ENCODE measurements around the gene TUBA1C. TPM values are rescaled to one million over a fixed set of nuclear protein-coding genes. Genes with fewer than 3 reads are reported as not detected.

TUBA1C gene
- total RNA-seq, 2 donors from 2014 or later = 277 to 363 TPM

- no peaks in the 10 kb centered on the region for H3K4me1 Mint-ChIP-seq
- H3K4me3 Mint-ChIP-seq = no peak overlapping the region
- no peak overlapping the region for H3K27ac Mint-ChIP-seq
- no peaks in the 10 kb centered on the region for H3K9me3 Mint-ChIP-seq
- no peak for ATAC-seq (replicated peaks)
- no peaks in the 10 kb centered on the region for H3K36me3 Mint-ChIP-seq (ENCODE audit: low read depth)
- peaks cover 28% of the 10 kb centered on the region for H3K27me3 Mint-ChIP-seq
Observed at GRCh38 chr12:49287876-49288275, 23.0 kb downstream of the TUBA1C start.

GRCh38 chr12:49288412-49288853 lies 23.6 kb downstream of the TUBA1C start:
- H3K9me3 Mint-ChIP-seq = no peaks in the 10 kb centered on the region

GRCh38 chr12:49288922-49289555 lies 24.2 kb downstream of the TUBA1C start:
- Mint-ChIP-seq H3K36me3 (ENCODE audit: low read depth) (no peaks in the 10 kb centered on the region), H3K9me3 (no peaks in the 10 kb centered on the region), H3K4me3 (no peak overlapping the region), H3K27me3 (peaks cover 28% of the 10 kb centered on the region), H3K4me1 (no peaks in the 10 kb centered on the region), H3K27ac (no peak overlapping the region)
- ATAC-seq (replicated peaks) = no peak

More at GRCh38 chr12:49288412-49288853, 23.6 kb downstream of the TUBA1C start:
- Mint-ChIP-seq H3K27ac (no peak overlapping the region), H3K4me3 (no peak overlapping the region), H3K4me1 (no peaks in the 10 kb centered on the region), H3K36me3 (ENCODE audit: low read depth) (no peaks in the 10 kb centered on the region), H3K27me3 (peaks cover 28% of the 10 kb centered on the region)
- ATAC-seq (replicated peaks) = peak; percentile 56

GRCh38 chr12:49292729-49293055 lies 27.8 kb downstream of the TUBA1C start:
- H3K4me1 Mint-ChIP-seq = no peaks in the 10 kb centered on the region
- H3K4me3 Mint-ChIP-seq = no peak overlapping the region
- H3K27ac Mint-ChIP-seq = no peak overlapping the region
- no peaks in the 10 kb centered on the region for H3K36me3 Mint-ChIP-seq (ENCODE audit: low read depth)
- no peak for ATAC-seq (replicated peaks)
- peaks cover 25% of the 10 kb centered on the region for H3K27me3 Mint-ChIP-seq
- no peaks in the 10 kb centered on the region for H3K9me3 Mint-ChIP-seq

- no peaks in the 10 kb centered on the region for H3K4me1 Mint-ChIP-seq
- H3K27me3 Mint-ChIP-seq = peaks cover 24% of the 10 kb centered on the region
- no peaks in the 10 kb centered on the region for H3K36me3 Mint-ChIP-seq (ENCODE audit: low read depth)
- H3K4me3 Mint-ChIP-seq = no peak overlapping the region
- no peak overlapping the region for H3K27ac Mint-ChIP-seq
- ATAC-seq (replicated peaks) = no peak
- no peaks in the 10 kb centered on the region for H3K9me3 Mint-ChIP-seq
Observed at GRCh38 chr12:49293056-49293956, 28.4 kb downstream of the TUBA1C start.

GRCh38 chr12:49294086-49294803 lies 29.4 kb downstream of the TUBA1C start:
- Mint-ChIP-seq H3K9me3 (no peaks in the 10 kb centered on the region), H3K36me3 (ENCODE audit: low read depth) (no peaks in the 10 kb centered on the region), H3K27ac (no peak overlapping the region), H3K4me1 (no peaks in the 10 kb centered on the region), H3K4me3 (no peak overlapping the region), H3K27me3 (peaks cover 26% of the 10 kb centered on the region)
- no peak for ATAC-seq (replicated peaks)

- no peaks in the 10 kb centered on the region for H3K4me1 Mint-ChIP-seq
Observed at GRCh38 chr12:49294804-49295081, 29.9 kb downstream of the TUBA1C start.

GRCh38 chr12:49295082-49295936 lies 30.4 kb downstream of the TUBA1C start, which contains the start of gene PRPH:
TSS of gene PRPH (plus strand) at chr12:49295147. CDS start at chr12:49295201, 54 bp downstream.
- no peak for ATAC-seq (replicated peaks)
- Mint-ChIP-seq H3K9me3 (no peaks in the 10 kb centered on the region), H3K27me3 (peaks cover 26% of the 10 kb centered on the region), H3K4me1 (no peaks in the 10 kb centered on the region), H3K36me3 (ENCODE audit: low read depth) (no peaks in the 10 kb centered on the region), H3K27ac (no peak within 1 kb of the TSS), H3K4me3 (no peak within 1 kb of the TSS)

More at GRCh38 chr12:49294804-49295081, 29.9 kb downstream of the TUBA1C start:
- Mint-ChIP-seq H3K27me3 (peaks cover 26% of the 10 kb centered on the region), H3K4me3 (no peak overlapping the region), H3K9me3 (no peaks in the 10 kb centered on the region), H3K27ac (no peak overlapping the region), H3K36me3 (ENCODE audit: low read depth) (no peaks in the 10 kb centered on the region)
- no peak for ATAC-seq (replicated peaks)

GRCh38 chr12:49296034-49296835 lies 31.4 kb downstream of the TUBA1C start:
- H3K36me3 Mint-ChIP-seq (ENCODE audit: low read depth) = no peaks in the 10 kb centered on the region
- no peaks in the 10 kb centered on the region for H3K4me1 Mint-ChIP-seq
- H3K4me3 Mint-ChIP-seq = peak overlapping the region; percentile 51
- H3K27me3 Mint-ChIP-seq = peaks cover 29% of the 10 kb centered on the region
- no peak overlapping the region for H3K27ac Mint-ChIP-seq
- no peaks in the 10 kb centered on the region for H3K9me3 Mint-ChIP-seq
- peak; percentile 75 for ATAC-seq (replicated peaks)

- H3K9me3 Mint-ChIP-seq = no peaks in the 10 kb centered on the region
- H3K27me3 Mint-ChIP-seq = peaks cover 30% of the 10 kb centered on the region
- ATAC-seq (replicated peaks) = peak; percentile 58
- H3K4me1 Mint-ChIP-seq = peaks cover 5% of the 10 kb centered on the region
- H3K4me3 Mint-ChIP-seq = peak overlapping the region; percentile 51
- no peak overlapping the region for H3K27ac Mint-ChIP-seq
- H3K36me3 Mint-ChIP-seq (ENCODE audit: low read depth) = no peaks in the 10 kb centered on the region
Observed at GRCh38 chr12:49296836-49297694, 32.2 kb downstream of the TUBA1C start.

GRCh38 chr12:49297695-49298060 lies 32.8 kb downstream of the TUBA1C start:
- peaks cover 32% of the 10 kb centered on the region for H3K27me3 Mint-ChIP-seq
- H3K4me3 Mint-ChIP-seq = peak overlapping the region; percentile 51
- H3K4me1 Mint-ChIP-seq = peaks cover 6% of the 10 kb centered on the region
- no peaks in the 10 kb centered on the region for H3K36me3 Mint-ChIP-seq (ENCODE audit: low read depth)
- no peak overlapping the region for H3K27ac Mint-ChIP-seq
- ATAC-seq (replicated peaks) = no peak
- no peaks in the 10 kb centered on the region for H3K9me3 Mint-ChIP-seq

GRCh38 chr12:49298160-49298559 lies 33.3 kb downstream of the TUBA1C start:
- H3K4me1 Mint-ChIP-seq = peaks cover 6% of the 10 kb centered on the region
- H3K27ac Mint-ChIP-seq = no peak overlapping the region
- no peak for ATAC-seq (replicated peaks)
- H3K36me3 Mint-ChIP-seq (ENCODE audit: low read depth) = no peaks in the 10 kb centered on the region
- H3K27me3 Mint-ChIP-seq = peaks cover 36% of the 10 kb centered on the region
- no peaks in the 10 kb centered on the region for H3K9me3 Mint-ChIP-seq
- H3K4me3 Mint-ChIP-seq = peak overlapping the region; percentile 51

GRCh38 chr12:49301760-49302159 lies 36.9 kb downstream of the TUBA1C start:
- no peaks in the 10 kb centered on the region for H3K9me3 Mint-ChIP-seq
- H3K27me3 Mint-ChIP-seq = peaks cover 39% of the 10 kb centered on the region
- H3K4me3 Mint-ChIP-seq = peak overlapping the region; percentile 40
- no peaks in the 10 kb centered on the region for H3K36me3 Mint-ChIP-seq (ENCODE audit: low read depth)
- H3K27ac Mint-ChIP-seq = peak overlapping the region; percentile 63
- peak; percentile 85 for ATAC-seq (replicated peaks)
- H3K4me1 Mint-ChIP-seq = peaks cover 6% of the 10 kb centered on the region

Measured in activated T-helper 17 cell treated with anti-CD3 and anti-CD28 coated beads, Interleukin-2, amount 50 U/mL, for 72 hours (primary cell).